ENCODE data around the gene LILRA2. TPM values are rescaled to one million over a fixed set of nuclear protein-coding genes. Genes with fewer than 3 reads are reported as not detected.
"Not testable (repeated sequence)": the region's sequence is repeated elsewhere in the genome, so short reads cannot be mapped to it uniquely, and the experiment has no call there.

The LILRA2 gene
- 1.6 TPM for total RNA-seq

DNA sequence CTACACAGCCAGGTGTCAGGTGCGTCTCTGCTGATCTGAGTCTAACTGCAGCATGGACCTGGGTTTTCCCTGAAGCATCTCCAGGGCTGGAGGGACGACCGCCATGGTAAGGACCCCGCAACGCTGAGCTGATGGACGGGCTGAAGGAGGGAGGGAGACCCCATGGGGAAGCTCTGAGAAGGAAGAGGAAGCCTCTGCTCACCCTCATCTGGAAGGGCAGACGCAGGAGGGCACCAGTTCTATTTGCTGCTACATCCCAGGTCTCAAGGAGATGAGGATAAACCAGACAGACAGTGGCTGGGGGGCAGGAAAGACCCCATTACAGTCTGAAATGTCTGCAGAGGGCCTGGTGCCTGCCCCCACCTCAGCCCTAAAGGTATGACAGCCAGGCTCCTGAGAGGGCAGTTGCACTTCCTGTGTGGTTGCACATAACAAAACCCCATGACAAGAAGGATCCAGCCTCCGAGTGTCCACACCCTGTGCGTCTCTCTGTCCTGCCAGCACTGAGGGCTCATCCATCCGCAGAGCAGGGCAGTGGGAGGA, at the start of gene LILRA2:
LILRA2 (plus strand) TSS at position 461 of the 543 bp plus-strand sequence. CDS start 89 bp downstream, outside the sequence.
- peak; percentile 56 for ATAC-seq
- DNase-seq (ENCODE audit: low spot score) = peak; percentile 48

DNA sequence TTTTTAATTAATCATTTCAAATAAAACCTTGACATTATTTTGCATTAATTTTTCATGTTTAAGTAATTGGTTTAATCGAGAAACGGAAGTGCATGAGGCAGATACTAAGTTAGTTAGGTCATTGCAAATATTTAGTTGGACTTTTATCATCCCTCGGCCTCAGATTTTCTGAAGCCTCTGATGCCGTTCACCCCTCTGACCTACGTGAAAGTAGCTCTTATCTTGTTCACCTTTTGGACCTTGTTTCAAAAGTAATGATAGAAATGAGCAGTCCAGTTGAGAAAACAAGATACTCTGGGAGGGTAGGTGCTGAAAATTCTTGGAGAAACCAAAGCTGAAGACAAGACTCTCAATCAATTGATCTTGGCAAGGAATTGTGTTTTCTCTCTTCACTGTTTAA, 48.0 kb upstream of the LILRA2 start:
- DNase-seq (ENCODE audit: low spot score) = no peak

DNA sequence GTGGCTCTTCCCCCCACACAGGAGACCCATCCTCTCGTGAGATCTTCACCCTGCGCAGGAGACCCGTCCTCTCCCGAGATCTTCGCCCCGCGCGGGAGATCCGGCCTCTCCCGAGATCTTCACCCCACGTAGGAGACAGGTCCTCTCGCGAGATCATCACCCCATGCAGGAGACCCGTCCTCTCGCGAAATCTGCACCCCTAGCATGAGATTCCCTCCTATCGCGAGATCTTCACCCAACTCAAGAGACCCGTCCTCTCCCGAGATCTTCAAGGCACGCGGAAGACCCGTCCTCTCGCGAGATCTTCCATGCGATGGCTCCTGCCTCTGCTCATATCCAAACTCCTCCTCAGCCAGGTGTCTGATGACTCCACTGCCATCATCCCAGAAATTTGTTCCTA, 46.6 kb upstream of the LILRA2 start:
- DNase-seq (ENCODE audit: low spot score) (no peak), ATAC-seq (no peak)

More for the DNA sequence above, 48.0 kb upstream of the LILRA2 start:
- ATAC-seq = no peak

DNA sequence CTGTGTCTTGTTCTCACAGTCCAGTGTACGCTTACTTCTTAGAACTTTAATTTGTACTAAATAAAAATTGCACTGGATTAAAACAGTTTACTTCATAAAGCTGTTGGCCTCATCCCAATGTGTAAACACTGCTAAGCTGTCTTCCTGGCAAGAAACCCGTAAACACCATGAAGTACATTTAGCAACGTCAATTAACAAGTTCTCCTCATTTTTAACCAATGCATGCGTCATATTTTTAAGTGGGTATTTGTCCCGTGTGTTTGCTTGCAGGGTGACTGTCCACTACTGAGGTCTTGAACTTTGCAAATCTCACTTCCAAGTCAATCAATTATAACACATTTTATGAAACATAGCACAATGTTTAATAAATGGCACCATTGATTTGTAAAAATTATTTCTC, 42.7 kb upstream of the LILRA2 start:
- no peak for ATAC-seq
- DNase-seq (ENCODE audit: low spot score) = no peak

DNA sequence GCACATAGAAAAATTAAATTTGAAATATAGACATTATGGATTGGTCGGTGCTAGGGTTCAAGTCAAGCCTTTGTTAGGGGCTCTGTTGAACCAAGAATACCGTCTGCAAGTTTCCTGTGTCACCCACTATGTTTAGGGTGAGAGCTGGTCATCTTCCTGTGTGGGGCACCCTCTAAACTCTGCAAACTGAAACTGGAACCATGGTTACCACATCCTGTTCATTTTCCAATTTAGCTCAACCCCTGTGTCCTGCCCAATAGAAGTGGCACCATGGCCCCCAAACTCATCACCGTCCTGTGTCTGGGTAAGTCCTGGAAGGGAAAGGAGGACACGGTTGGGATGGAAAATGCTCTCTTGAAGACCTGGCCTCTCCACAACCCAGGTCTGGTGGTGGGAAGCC, 41.1 kb upstream of the LILRA2 start:
- DNase-seq (ENCODE audit: low spot score) = no peak
- no peak for ATAC-seq

DNA sequence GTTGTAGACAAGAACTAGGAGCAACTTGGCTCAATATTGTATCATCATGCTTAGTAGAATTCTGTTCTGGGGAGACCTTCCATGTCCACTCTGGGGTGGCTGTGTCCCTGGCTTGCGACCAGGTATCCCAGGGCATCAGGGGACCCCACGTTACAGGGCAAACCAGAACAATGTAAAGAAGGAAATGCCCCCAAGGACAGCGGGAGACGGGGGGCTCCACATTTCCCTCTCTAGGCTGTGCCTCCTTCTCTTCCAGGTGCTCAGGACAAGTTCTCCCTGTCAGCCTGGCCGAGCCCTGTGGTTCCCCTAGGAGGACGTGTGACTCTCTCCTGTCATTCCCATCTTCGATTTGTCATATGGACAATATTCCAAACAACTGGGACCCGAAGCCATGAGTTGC, 40.1 kb upstream of the LILRA2 start:
- ATAC-seq (no peak), DNase-seq (ENCODE audit: low spot score) (no peak)

DNA sequence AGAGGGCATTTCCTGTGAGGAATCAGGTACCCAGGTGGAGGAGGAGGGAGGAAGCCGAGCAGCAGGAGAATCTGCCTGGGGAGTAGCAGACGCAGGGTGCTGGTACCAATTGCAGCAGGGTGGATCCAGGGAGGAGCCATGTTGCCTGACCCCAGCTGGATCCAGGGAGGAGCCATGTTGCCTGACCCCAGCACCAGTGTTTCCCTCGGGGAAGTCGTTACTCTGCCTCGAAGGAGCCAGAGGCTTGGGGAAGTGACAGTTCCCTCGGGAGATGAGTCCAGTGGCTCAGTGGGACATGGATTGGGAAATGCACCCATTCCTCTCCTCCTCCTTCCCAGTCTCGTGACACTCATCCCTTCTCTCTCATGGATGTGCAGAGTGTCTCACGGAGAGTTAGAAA, 39.4 kb upstream of the LILRA2 start:
- no peak for ATAC-seq

DNA sequence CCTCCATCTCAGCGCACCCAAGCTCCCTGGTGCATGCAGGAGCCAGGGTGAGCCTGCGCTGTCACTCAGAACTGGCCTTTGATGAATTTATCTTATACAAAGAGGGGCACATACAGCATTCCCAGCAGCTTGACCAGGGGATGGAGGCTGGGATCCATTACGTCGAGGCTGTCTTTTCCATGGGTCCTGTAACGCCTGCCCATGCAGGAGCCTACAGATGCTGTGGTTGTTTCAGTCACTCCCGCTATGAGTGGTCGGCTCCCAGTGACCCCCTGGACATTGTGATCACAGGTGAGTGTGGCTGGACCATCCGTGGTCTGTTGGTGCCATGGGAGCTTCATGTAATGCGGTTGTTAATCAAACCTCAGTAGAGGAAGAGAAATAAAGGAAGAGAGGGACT, 38.0 kb upstream of the LILRA2 start:
- DNase-seq (ENCODE audit: low spot score) (no peak), ATAC-seq (no peak)

More for the DNA sequence above, 39.4 kb upstream of the LILRA2 start:
- no peak for DNase-seq (ENCODE audit: low spot score)

DNA sequence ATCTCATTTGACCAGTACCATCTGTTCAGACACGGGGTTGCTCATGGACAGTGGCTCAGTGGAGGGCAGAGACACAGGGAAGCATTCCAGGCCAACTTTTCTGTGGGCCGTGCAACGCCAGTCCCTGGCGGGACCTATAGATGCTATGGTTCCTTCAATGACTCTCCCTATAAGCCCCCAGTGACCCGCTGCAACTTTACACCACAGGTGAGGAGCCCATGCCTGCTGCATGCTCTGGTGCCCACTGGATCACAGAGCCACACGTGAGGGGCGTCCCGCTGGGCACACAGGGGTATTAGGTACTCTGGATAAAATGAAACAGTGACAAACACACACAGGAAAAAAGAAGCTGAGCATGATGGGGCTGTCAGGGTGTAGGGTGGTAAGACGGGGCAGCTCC, 36.6 kb upstream of the LILRA2 start:
- ATAC-seq = no peak
- DNase-seq (ENCODE audit: low spot score) = no peak

DNA sequence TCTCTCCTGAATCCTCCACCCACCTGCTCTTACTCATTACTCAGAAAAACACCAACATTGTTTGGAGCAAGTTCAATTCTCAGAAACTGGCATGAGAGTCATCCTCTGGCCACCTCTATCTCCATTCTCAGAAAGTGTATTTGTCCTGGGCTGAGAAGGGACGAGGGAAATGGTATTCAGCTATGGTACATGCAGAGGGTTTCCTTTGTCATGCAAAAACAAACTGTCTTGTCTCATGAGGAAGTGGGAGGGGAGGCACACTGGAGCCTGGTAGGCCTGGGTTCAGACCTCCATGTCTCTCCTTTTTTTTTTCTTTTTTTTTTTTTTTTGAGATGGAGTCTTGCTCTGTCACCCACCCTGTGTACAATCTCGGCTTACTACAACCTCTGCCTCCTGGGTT, 31.9 kb upstream of the LILRA2 start:
- ATAC-seq (no peak), DNase-seq (ENCODE audit: low spot score) (no peak)

DNA sequence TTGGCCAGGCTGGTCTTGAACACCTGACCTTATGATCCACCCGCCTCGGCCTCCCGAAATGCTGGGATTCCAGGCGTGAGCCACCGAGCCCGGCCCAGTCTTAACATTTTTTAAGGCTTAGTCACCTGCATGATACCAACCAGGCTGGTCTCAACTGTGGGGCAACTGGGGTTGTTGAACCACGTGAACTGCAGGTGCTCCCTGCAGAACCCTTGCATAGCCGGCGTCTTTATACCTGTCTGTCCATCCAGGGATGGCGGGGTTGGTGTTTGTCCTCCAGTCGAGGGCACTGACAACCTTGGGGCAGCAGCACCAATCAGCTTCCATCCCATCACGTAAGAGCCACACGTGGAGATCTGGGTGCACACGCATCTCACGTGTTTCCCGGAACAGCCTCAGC, 24.8 kb upstream of the LILRA2 start:
- DNase-seq (ENCODE audit: low spot score) = no peak
- no peak for ATAC-seq

DNA sequence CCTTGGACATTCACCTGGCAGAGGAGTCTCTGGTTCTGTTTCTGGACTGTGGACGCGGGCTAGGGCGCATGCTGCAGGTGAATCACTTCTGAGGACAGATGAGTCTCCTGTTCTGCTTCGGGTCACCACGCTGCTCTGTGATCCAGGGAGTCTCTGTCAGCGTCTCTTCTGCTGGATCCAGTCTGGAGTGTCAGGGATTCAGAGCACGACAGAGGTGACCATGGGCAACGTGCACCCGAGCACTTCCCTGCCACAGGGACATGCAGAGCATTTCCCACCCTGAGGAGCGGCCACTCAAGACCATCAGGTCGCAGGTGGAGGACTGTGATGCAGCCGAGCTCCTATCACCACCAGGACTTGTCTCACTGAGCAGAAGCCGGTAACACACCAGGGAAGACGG, 24.4 kb upstream of the LILRA2 start:
- no peak for ATAC-seq
- peak; percentile 27 for DNase-seq (ENCODE audit: low spot score)

DNA sequence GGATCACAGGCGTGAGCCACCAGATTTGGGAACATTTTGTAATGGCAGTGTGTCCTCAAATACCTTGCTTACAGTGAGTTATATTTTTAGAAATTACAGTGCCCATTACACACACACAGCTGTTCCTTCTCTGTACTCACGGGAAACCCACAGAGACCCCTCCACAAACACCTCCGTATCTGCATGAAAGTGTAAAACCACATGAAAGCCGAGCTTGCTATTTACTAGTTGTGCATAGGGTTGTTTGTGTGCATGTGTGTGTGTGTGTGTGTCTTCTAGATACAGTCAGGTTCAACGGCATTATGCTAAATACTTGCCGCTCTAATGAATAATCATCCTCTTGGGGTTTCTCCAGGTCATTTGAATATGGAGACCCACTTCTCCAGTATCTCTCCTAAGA, 22.3 kb upstream of the LILRA2 start:
- DNase-seq (ENCODE audit: low spot score) (no peak), ATAC-seq (no peak)

DNA sequence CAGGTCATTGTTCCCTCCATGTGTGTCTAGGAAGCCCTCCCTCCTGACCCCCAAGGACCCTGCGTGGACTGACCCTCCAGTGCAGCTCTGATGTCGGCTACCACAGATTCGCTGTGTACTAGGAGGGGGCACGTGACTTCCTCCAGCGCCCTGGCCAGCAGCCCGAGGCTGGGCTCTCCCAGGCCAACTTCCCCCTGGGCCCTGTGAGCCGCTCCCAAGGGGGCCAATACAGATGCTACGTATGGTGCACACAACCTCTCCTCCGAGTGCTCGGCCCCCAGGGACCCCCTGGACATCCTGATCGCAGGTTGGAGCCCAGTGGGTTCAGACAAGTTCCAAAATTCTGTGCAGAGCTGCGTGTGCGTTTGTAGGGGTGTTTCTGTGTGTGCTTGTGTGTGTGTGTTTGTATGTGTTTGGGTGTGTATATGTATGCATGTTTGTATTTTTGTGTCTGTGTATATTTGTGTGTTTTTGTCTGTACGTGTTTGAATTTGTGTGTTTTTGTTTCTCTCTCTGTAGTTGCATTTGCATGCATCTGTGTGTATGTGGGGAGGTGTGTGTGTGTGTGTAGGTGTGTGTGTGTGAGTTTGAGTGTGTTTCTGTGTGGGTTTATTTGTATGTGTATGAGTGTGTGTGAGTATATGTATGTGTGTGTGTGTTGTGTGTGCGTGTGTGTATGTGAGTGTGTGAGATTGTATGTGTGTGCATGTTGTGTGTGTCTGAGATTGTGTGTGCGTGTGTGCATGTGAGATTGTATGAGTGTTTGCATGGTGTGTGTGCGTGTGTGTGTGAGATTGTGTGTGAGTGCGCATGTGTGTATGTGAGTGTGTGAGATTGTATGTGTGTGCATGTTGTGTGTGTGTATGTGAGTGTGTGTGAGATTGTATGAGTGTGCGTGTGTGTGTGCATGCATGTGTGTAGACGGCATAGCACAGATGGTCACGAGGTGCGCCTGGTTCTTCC, 21.4 kb upstream of the LILRA2 start:
- peak; percentile 36 for ATAC-seq

DNA sequence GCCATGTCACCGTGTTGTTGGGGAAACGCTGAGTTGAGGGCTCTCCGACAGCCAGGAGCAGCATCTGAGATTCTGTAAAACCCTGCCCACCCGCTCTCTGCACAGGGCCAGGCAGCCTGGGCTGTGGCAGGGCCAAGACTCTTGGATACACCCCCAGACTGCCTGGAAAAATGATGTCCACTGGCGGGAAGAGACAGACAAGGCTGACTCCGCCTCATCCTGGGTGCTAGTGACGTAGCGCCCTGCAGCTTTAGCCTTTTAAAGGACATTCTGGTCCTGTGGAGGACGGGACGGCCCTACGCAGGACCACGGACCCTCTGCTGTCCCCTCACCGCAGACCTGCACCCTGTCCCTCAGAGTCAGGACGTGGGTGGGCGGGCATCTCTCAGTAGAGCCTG, 20.7 kb upstream of the LILRA2 start:
- peak; percentile 15 for DNase-seq (ENCODE audit: low spot score)
- ATAC-seq = no peak

More for the DNA sequence above, 21.4 kb upstream of the LILRA2 start:
- peak; percentile 42 for DNase-seq (ENCODE audit: low spot score)

DNA sequence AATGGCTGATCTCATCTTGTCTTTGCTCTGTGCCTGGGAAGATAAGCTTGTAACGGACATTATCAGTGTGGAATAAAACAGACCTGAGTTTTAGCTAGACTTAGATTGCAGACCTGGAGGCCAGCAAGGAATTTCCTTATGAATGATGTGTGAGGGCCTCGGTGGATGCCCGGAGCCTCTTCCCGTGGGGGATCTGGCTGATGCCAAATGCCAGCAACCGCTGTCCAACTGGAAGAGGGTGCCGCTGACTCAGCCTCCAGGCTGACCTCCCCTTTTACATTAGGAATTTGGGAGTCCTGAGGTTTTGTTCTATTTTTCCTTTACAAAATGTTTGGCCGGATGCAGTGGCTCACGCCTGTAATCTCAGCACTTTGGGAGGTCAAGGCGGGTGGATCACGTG, 19.6 kb upstream of the LILRA2 start:
- ATAC-seq (no peak), DNase-seq (ENCODE audit: low spot score) (peak; percentile 12)

DNA sequence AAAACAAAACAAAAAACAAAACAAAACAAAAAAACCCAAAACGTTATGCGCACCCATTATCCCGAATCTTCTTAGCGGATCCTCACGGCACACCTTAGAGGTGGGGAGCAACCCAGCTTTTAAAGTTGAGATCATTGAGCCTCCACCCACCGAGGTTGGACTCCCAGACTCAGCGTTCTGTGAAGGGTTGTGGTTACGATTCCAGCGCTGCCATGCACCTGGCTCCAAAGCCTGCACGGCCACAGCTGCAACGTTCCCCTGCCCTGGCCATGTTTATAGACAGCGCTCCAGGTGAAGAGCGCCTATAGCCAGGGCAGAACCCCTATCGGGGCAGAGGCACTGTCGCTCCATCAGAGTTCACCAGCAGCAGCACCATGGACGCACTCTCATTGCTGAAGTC, 18.7 kb upstream of the LILRA2 start:
- DNase-seq (ENCODE audit: low spot score) (peak; percentile 19), ATAC-seq (no peak)

DNA sequence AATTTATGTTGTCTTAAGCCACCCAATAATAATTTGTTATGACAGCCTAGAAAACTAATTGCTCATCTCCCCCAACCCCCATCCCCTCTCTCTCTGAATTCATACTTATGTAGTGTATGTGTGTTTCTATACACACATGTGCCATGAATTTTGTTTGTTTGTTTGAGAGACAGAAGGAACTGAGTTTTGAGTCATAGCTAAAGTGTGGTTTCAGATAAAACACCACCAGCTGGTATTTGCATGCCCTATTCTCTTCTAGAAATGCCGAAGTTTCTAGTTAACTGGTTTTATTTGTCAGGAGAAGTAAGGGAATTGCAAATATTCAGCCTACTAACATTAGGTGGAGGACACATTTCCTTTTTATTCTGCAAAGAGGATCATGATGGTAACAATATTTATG, 17.4 kb upstream of the LILRA2 start:
- no peak for ATAC-seq
- DNase-seq (ENCODE audit: low spot score) = no peak

DNA sequence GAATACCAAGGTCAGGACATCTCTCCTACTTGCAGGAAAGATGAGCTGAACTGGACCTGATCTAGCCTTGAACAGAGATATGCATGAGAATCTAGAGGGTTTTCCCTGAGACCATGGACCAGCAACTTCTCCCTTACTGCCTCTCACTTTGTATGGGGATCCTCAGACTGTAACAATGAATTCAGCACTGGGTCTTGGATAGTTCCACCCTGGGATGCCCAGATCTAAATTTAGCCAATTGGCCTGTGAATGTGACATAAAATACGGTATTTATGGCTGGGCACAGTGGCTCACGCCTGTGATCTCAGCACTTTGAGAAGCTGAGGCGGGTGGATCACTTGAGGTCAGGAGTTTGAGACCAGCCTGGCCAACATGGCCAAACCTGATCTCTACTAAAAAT, 15.3 kb upstream of the LILRA2 start:
- ATAC-seq = no peak
- DNase-seq (ENCODE audit: low spot score) = peak; percentile 2

DNA sequence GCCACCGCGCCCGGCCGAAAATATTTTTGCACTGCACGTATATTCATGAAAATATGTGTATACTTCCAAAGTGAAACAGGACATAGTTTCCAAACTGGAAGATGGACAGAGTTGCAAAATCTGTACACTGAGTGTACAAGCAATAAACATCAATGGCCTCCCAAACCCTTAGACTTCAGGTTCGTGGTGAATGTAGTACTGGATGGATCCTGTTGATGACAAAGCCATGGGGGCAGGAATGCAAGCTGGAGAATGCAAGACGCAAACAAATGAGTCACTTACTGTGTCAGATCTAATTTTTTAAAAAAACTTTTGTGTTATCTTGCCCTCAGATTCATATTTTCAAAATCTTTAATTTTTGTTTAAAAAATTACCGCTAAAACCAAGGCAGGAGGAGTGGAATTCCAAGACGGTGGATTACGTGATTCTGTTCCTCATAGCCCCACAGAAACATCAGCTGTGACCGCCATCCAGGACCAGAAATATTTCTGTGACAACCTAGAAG, 12.7 kb upstream of the LILRA2 start:
- DNase-seq (ENCODE audit: low spot score) (peak; percentile 5), ATAC-seq (no peak)

DNA sequence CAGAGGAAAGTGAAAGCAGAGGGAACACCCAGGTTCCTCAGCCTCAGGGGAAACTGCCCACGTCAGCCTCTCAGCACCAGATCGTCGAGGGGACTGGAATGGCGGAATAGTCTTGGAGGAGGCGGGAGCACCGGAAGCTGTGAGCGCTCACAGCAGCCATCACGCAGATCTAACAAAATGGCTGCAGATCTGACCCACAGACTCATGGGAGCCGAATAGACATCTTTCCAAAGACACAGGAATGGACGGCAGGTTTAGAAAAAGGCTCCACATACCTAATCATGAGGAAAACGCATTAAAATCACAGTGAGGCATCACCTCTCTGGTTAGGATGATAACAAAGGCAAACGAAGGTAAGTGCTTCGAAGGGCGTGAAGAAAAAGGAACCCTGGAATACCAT, 11.8 kb upstream of the LILRA2 start:
- ATAC-seq (no peak), DNase-seq (ENCODE audit: low spot score) (peak; percentile 10)

DNA sequence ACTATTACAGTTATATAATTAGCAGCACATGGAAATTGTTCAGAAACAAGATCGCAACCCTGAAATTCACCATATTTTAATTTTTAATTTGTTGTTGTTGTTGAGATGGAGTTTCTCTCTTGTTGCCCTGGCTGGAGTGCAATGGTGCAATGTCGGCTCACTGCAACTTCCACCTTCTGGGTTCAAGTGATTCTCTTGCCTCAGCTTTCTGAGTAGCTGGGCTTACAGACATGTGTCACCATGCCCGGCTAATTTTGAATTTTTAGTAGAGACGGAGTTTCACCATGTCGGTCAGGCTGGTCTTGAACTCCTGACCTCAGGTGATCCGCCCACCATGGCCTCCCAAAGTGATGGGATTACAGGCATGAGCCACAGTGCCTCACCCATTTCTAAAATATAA, 10.4 kb upstream of the LILRA2 start:
- ATAC-seq = not testable (repeated sequence)
- peak; percentile 7 for DNase-seq (ENCODE audit: low spot score)
